DND-41 (cell line): Measurements from ENCODE around the gene FOXP1.

Experiments used
- EZH2 ChIP-seq: IDR thresholded peaks from 3 replicates; pipeline ENCODE4 v1.6.1; 2012; ENCODE audit warnings: borderline replicate concordance, low read depth, mild to moderate bottlenecking, moderate library complexity, low read length, inconsistent platforms; ENCODE audit not compliant: severe bottlenecking
- TF ChIP-seq, protein P1 (sequence below): IDR thresholded peaks from 2 replicates; pipeline ENCODE4 v1.5.1; 2012; ENCODE audit warnings: borderline replicate concordance, low read length, moderate library complexity, mild to moderate bottlenecking; ENCODE audit not compliant: poor library complexity, severe bottlenecking; ENCODE audit errors: extremely low read depth

DNA sequence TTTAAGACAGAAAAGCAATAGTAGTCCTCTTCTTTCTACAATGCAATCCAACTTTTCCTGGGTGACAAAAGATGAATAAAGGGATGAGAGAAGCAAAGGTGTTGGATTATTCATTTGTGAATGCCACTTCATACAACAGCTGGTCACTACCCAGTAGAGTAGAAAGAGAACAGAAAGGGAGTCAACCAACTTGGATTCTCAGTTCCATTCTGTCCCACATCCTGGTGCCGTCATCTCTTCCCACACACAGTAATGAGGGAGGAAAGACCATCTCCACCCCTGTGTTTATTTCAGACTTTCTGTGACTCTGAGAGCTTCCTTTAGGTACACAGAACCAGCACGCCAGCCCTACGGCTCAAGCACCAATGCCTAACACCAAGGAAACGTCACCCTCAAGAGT lies 71.0 kb downstream of the FOXP1 start:
- TF ChIP-seq, protein P1, sequence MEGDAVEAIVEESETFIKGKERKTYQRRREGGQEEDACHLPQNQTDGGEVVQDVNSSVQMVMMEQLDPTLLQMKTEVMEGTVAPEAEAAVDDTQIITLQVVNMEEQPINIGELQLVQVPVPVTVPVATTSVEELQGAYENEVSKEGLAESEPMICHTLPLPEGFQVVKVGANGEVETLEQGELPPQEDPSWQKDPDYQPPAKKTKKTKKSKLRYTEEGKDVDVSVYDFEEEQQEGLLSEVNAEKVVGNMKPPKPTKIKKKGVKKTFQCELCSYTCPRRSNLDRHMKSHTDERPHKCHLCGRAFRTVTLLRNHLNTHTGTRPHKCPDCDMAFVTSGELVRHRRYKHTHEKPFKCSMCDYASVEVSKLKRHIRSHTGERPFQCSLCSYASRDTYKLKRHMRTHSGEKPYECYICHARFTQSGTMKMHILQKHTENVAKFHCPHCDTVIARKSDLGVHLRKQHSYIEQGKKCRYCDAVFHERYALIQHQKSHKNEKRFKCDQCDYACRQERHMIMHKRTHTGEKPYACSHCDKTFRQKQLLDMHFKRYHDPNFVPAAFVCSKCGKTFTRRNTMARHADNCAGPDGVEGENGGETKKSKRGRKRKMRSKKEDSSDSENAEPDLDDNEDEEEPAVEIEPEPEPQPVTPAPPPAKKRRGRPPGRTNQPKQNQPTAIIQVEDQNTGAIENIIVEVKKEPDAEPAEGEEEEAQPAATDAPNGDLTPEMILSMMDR, result no peak
- no peak for TF ChIP-seq EZH2
